HG03442 (cell line): Measurements from ENCODE around the gene BRAP.
"Not testable (repeated sequence)": the region's sequence is repeated elsewhere in the genome, so short reads cannot be mapped to it uniquely, and the experiment has no call there.

Source experiments
- ATAC-seq: cut with Tn5 transposase; IDR thresholded peaks from one replicate; pipeline ENCODE4 v1.9.1; 2021; ENCODE audit warnings: mild to moderate bottlenecking, moderate library complexity; ENCODE audit not compliant: unreplicated experiment

Gene BRAP, protein sequence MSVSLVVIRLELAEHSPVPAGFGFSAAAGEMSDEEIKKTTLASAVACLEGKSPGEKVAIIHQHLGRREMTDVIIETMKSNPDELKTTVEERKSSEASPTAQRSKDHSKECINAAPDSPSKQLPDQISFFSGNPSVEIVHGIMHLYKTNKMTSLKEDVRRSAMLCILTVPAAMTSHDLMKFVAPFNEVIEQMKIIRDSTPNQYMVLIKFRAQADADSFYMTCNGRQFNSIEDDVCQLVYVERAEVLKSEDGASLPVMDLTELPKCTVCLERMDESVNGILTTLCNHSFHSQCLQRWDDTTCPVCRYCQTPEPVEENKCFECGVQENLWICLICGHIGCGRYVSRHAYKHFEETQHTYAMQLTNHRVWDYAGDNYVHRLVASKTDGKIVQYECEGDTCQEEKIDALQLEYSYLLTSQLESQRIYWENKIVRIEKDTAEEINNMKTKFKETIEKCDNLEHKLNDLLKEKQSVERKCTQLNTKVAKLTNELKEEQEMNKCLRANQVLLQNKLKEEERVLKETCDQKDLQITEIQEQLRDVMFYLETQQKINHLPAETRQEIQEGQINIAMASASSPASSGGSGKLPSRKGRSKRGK

DNA sequence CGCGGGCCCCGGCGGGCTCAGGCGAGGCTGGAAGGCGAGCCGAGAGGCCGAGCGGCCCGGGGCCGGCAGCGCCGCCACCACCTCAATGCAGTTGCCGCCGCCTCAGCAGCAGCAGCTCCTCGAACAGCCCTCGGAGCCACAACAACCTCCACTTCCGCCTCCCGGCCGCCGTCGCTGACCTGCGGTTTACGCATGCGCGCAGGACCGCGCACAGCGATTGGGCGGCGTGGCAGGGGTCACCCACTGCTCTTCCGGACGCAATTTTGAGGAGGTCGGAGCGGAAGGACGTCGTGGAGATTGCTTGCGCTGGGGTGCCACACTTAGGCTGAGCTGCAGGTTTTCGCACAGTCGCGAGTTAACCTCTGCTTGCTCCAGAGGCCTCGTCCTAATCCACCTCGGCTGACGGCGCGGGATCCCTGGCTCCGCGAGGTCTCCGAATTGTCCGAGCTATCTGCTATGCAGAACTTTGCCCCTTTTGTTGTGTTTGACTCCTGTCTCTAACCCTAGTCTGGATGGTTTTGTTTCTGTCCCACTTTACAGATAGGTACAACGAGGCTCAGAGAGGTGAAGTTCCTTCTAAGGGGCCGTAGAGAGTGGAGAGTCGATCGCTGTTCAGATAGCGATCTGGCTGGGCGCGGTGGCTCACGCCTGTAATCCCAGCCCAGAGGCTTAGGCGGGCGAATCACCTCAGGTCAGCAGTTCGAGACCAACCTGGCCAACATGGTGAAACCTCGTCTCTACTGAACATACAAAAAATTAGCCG, at the start of gene BRAP, which contains the start of gene ACAD10:
Gene BRAP, minus strand, starts transcription at position 146 of the 763 bp plus-strand sequence. CDS start 164 bp downstream, outside the sequence.
Gene ACAD10, plus strand, starts transcription at position 243 of the 763 bp plus-strand sequence. CDS start 6,657 bp downstream, outside the sequence.
- ATAC-seq: peak; percentile 89

GRCh38 chr12:111733340-111733915, 47.7 kb upstream of the BRAP start:
- ATAC-seq: no peak

DNA sequence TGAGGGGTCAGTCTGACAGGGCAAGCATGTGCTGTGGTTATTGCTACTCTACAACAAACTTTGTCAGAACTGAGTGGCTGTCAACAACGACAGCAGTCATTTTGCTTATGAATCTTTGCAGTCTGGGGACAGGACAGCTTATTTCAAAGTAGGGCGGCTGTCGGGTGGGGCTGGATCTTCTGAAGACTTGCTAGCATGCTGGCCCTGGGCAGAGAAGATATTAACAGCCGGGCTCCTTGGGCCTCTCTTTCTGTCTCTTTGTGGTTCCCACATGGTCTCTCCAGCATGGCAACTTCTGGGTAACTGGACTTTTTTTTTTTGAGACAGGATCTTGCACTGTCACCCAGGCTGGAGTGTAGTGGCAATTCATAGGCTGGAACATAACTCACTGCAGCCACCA, 47.0 kb upstream of the BRAP start:
- ATAC-seq: no peak

- ATAC-seq: no peak
These were observed 44.7 kb upstream of the BRAP start for GRCh38 chr12:111730420-111730819.

GRCh38 chr12:111728795-111729194, 43.0 kb upstream of the BRAP start:
- ATAC-seq: no peak

DNA sequence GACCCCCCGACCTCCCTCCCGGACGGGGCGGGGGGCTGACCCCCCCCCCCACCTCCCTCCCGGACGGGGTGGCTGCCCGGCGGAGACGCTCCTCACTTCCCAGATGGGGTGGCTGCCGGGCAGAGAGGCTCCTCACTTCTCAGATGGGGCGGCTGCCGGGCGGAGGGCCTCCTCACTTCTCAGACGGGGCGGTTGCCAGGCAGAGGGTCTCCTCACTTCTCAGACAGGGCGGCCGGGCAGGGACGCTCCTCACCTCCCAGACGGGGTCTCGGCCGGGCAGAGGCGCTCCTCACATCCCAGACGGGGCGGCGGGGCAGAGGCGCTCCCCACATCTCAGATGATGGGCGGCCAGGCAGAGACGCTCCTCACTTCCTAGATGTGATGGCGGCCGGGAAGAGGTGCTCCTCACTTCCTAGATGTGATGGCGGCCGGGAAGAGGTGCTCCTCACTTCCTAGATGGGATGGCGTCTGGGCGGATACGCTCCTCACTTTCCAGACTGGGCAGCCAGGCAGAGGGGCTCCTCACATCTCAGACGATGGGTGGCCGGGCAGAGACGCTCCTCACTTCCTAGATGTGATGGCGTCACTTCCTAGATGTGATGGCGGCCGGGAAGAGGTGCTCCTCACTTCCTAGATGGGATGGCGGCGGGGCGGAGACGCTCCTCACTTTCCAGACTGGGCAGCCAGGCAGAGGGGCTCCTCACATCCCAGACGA, 38.0 kb upstream of the BRAP start:
- ATAC-seq: not testable (repeated sequence)

- no peak for ATAC-seq
These were observed 34.7 kb upstream of the BRAP start for GRCh38 chr12:111720457-111720856.

DNA sequence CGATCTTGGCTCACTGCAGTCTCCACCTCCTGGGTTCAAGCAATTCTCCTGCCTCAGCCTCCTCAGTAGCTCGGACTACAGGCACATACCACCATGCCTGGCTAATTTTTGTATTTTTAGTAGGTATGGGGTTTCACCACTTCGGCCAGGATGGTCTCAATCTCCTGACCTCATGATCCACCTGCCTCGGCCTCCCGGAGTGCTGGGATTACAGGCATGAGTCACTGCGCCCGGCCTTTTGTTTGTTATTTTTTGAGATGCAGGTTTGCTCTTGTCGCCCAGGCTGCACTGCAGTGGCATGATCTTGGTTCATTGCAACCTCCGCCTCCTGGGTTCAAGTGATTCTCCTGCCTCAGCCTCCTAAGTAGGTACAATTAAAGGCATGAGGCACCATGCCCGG, 33.6 kb upstream of the BRAP start:
- ATAC-seq: not testable (repeated sequence)

- no peak for ATAC-seq
These were observed 29.5 kb upstream of the BRAP start for GRCh38 chr12:111715279-111715678.

GRCh38 chr12:111706145-111706544, 20.4 kb upstream of the BRAP start:
- no peak for ATAC-seq

- no peak for ATAC-seq
These were observed 19.9 kb upstream of the BRAP start for GRCh38 chr12:111705672-111706071.

DNA sequence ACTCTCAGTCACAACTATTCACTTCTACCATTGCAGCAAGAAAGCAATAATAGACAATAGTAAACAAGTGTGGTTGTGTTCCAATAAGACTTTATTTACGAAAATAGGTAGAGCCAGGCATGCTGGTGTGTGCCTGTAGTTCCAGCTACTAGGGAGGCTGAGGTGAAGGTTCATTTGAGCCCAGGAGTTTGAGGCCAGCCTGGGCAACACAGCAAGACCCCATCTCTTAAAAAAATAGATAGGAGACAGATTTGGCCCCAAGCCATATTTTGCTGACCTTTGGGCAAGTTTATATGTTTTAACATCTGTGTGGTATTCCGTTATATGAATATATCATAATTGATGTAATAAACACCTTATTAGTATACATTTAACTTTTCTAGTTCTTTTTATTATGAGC, 14.2 kb upstream of the BRAP start:
- no peak for ATAC-seq

GRCh38 chr12:111693818-111694217, 8.1 kb upstream of the BRAP start:
- ATAC-seq: no peak

- no peak for ATAC-seq
These were observed 6.9 kb upstream of the BRAP start for GRCh38 chr12:111692575-111693210.

GRCh38 chr12:111691262-111691661, 5.5 kb upstream of the BRAP start:
- no peak for ATAC-seq

GRCh38 chr12:111687952-111688351, 2.2 kb upstream of the BRAP start:
- ATAC-seq: no peak

DNA sequence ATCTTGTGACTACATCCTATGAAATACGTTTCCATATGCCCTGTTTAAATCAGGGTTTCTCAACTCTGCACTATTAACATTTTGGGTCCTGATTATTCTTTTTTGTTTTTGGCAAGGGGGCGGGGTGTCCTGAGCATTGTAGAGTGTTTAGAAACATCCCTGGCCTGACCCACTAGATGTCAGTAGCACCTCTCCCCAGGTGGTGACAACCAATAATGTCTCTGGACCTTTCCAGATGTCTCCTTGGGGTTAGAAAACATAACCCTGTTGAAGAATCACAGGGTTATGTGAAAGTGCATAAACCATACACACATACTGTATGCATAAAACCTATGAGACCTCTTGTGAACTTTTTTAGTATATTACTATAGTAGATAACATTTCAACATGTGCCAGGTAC, 1.5 kb upstream of the BRAP start:
- no peak for ATAC-seq

DNA sequence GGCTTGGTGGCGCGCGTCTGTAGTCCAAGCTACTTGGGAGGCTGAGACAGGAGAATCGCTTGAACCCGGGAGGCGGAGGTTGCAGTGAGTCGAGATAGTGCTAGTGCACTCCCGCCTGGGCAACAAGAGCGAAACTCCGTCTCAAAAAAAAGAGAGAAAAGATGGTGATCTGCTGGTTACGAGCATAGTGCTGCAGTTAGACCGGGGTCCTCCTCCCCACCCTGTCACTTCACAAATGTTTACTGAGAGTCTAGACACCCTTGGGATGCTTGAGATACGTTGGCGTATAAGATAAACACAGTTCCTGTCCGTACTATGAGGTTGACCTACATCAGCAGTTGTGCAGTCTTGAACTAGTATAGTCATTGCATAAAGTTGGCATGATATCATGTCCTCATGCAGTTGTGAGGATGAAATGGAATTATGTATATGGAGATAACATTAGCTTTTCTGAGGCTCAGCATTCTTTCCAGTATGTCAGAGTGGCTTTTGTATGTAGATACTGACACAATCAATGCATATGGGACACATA, 884 bp upstream of the BRAP start:
- ATAC-seq: no peak

GRCh38 chr12:111685322-111685810, 390 bp downstream of the BRAP start:
- ATAC-seq: no peak
